ENCODE data around the gene CDK18.

Gene CDK18

GRCh38 chr1:205484985-205485967 is 19.2 kb upstream of the CDK18 start:
- no peak for DNase-seq (ENCODE audit: low read depth, low spot score)
- peak; percentile 89 for TF ChIP-seq CTCF (IDR thresholded peaks at IDR 0.05; ENCODE audit: insufficient read depth, low read length, missing control alignments)
- ChIA-PET CTCF (interaction anchor here (0.6 to 21.8 kb wide), 54 partner anchors 6 to 256 kb away, joined by 3 to 709 read pairs (median 8); partner anchors contain the start of genes BLACAT1, CDK18, KLHDC8A and LEMD1), POLR2A (no interaction called here)
- no peak overlapping the region for H3K4me3 ChIP-seq (ENCODE audit: low read depth, low read length)

- TF ChIP-seq CTCF (IDR thresholded peaks at IDR 0.05; ENCODE audit: insufficient read depth, low read length, missing control alignments), result no peak
- ChIA-PET CTCF (interaction anchor here (0.8 to 21.8 kb wide), 40 partner anchors 7 to 257 kb away, joined by 3 to 709 read pairs (median 12); partner anchors contain the start of genes CDK18, KLHDC8A and LEMD1), POLR2A (no interaction called here)
- no peak overlapping the region for H3K4me3 ChIP-seq (ENCODE audit: low read depth, low read length)
- no peak for DNase-seq (ENCODE audit: low read depth, low spot score)
Measured at GRCh38 chr1:205486258-205486657, 18.2 kb upstream of the CDK18 start.

- no peak for DNase-seq (ENCODE audit: low read depth, low spot score)
- peak; percentile 75 for TF ChIP-seq CTCF (IDR thresholded peaks at IDR 0.05; ENCODE audit: insufficient read depth, low read length, missing control alignments)
- CTCF ChIA-PET, result interaction anchor here (0.7 to 21.8 kb wide), 31 partner anchors 9 to 216 kb away, joined by 3 to 709 read pairs (median 5); partner anchors contain the start of genes CDK18, KLHDC8A and LEMD1
- POLR2A ChIA-PET, result no interaction called here
- no peak overlapping the region for H3K4me3 ChIP-seq (ENCODE audit: low read depth, low read length)
Measured at GRCh38 chr1:205488074-205488723, 16.3 kb upstream of the CDK18 start.

- DNase-seq (ENCODE audit: low read depth, low spot score), result no peak
- ChIA-PET POLR2A (no interaction called here), CTCF (interaction anchor here (0.6 to 21.8 kb wide), 7 partner anchors 8 to 138 kb away, joined by 3 to 709 read pairs (median 40); no protein-coding TSS in a partner anchor)
- no peak for TF ChIP-seq CTCF (IDR thresholded peaks at IDR 0.05; ENCODE audit: insufficient read depth, low read length, missing control alignments)
- H3K4me3 ChIP-seq (ENCODE audit: low read depth, low read length), result no peak overlapping the region
Measured at GRCh38 chr1:205491794-205492193, 12.7 kb upstream of the CDK18 start.

GRCh38 chr1:205492201-205492667 is 12.2 kb upstream of the CDK18 start:
- no peak for DNase-seq (ENCODE audit: low read depth, low spot score)
- H3K4me3 ChIP-seq (ENCODE audit: low read depth, low read length), result no peak overlapping the region
- TF ChIP-seq CTCF (IDR thresholded peaks at IDR 0.05; ENCODE audit: insufficient read depth, low read length, missing control alignments), result no peak
- POLR2A ChIA-PET, result interaction anchor here (1.6 kb wide), 1 partner anchor 32 kb away, joined by 3 read pairs; no protein-coding TSS in a partner anchor
- CTCF ChIA-PET, result interaction anchor here (1.5 to 21.8 kb wide), 7 partner anchors 8 to 140 kb away, joined by 3 to 709 read pairs (median 27); no protein-coding TSS in a partner anchor
